SJSA1 (cell line): ENCODE measurements around the gene PDE8A. TPM values are rescaled to one million over a fixed set of nuclear protein-coding genes. Genes with fewer than 3 reads are reported as not detected.
"Not testable (repeated sequence)": the region's sequence is repeated elsewhere in the genome, so short reads cannot be mapped to it uniquely, and the experiment has no call there.

ENCODE experiments used
- DNase-seq, 2 experiments: peaks; one replicate each; pipeline ENCODE4 v3.0.0-alpha.2; 2015 to 2020; ENCODE audit warnings: low spot score in 2 of 2, low read depth in 1 of 2
- H3K27ac ChIP-seq: fragments of 250-450 bp; sonication (Bioruptor Pico); 2 replicates; pipeline ENCODE4 v1.5.1; 2020; ENCODE audit warnings: mild to moderate bottlenecking, moderate library complexity
- H3K27me3 ChIP-seq: fragments of 250-450 bp; sonication (Bioruptor Pico); replicated peaks from 2 replicates; pipeline ENCODE4 v1.5.1; 2020; ENCODE audit warnings: mild to moderate bottlenecking, moderate library complexity
- H3K36me3 ChIP-seq: fragments of 250-450 bp; sonication (Bioruptor Pico); 2 replicates; pipeline ENCODE4 v1.5.1; 2020; ENCODE audit warnings: mild to moderate bottlenecking
- H3K4me1 ChIP-seq: fragments of 250-450 bp; sonication (Bioruptor Pico); replicated peaks from 2 replicates; pipeline ENCODE4 v1.6.1; 2021; ENCODE audit warnings: mild to moderate bottlenecking
- H3K4me3 ChIP-seq: fragments of 250-450 bp; sonication (Bioruptor Pico); 2 replicates; pipeline ENCODE4 v1.5.1; 2020; ENCODE audit warnings: mild to moderate bottlenecking
- H3K9me3 ChIP-seq: fragments of 250-450 bp; sonication (Bioruptor Pico); replicated peaks from 2 replicates; pipeline ENCODE4 v1.5.1; 2020; ENCODE audit warnings: mild to moderate bottlenecking
- total RNA-seq: library from RNA; depleted of rRNA; stranded (reverse); fragments of >200 nt; shearing (Covaris generic); gene quantifications from 2 replicates; pipeline ENCODE4 v1.2.3, GENCODE V29; 2014

Gene PDE8A
- total RNA-seq, 1 experiment from 2014 or later, result 36.6 TPM

- no peak overlapping the region for H3K27ac ChIP-seq
- no peaks in the 10 kb centered on the region for H3K36me3 ChIP-seq
- H3K4me3 ChIP-seq, result no peak overlapping the region
- DNase-seq, result no peak
- H3K4me1 ChIP-seq, result no peaks in the 10 kb centered on the region
- H3K27me3 ChIP-seq, result no peaks in the 10 kb centered on the region
- no peaks in the 10 kb centered on the region for H3K9me3 ChIP-seq
These were observed 7.9 kb upstream of the PDE8A start for GRCh38 chr15:84973492-84974460.

- DNase-seq, result no peak
These were observed 5.7 kb upstream of the PDE8A start for GRCh38 chr15:84975871-84976351.

GRCh38 chr15:84976746-84977345 is 4.8 kb upstream of the PDE8A start:
- Histone ChIP-seq H3K27me3 (no peaks in the 10 kb centered on the region), H3K9me3 (peaks cover 5% of the 10 kb centered on the region; the same call in 1 of the 2 replicates), H3K27ac (no peak overlapping the region), H3K4me1 (peaks cover 11% of the 10 kb centered on the region), H3K4me3 (no peak overlapping the region), H3K36me3 (peaks cover 6% of the 10 kb centered on the region)
- DNase-seq, result no peak

More at GRCh38 chr15:84975871-84976351, 5.7 kb upstream of the PDE8A start:
- no peaks in the 10 kb centered on the region for H3K36me3 ChIP-seq
- H3K27ac ChIP-seq, result no peak overlapping the region
- no peaks in the 10 kb centered on the region for H3K9me3 ChIP-seq
- H3K4me3 ChIP-seq, result no peak overlapping the region
- H3K4me1 ChIP-seq, result peaks cover 5% of the 10 kb centered on the region; the same call in 1 of the 2 replicates
- no peaks in the 10 kb centered on the region for H3K27me3 ChIP-seq

GRCh38 chr15:84979651-84980050 is 2.0 kb upstream of the PDE8A start:
- H3K27me3 ChIP-seq, result no peaks in the 10 kb centered on the region
- H3K36me3 ChIP-seq, result peaks cover 13% of the 10 kb centered on the region
- no peak overlapping the region for H3K27ac ChIP-seq
- H3K4me3 ChIP-seq, result peak overlapping the region; percentile 99; the same call in 1 of the 2 replicates
- peaks cover 34% of the 10 kb centered on the region for H3K4me1 ChIP-seq
- DNase-seq, result no peak
- H3K9me3 ChIP-seq, result peaks cover 9% of the 10 kb centered on the region; the same call in 1 of the 2 replicates

GRCh38 chr15:84980196-84981053 is 1.2 kb upstream of the PDE8A start:
- Histone ChIP-seq H3K27me3 (no peaks in the 10 kb centered on the region), H3K9me3 (peaks cover 9% of the 10 kb centered on the region; the same call in 1 of the 2 replicates), H3K4me3 (peak overlapping the region; percentile 99), H3K4me1 (peaks cover 41% of the 10 kb centered on the region), H3K36me3 (peaks cover 13% of the 10 kb centered on the region), H3K27ac (peak overlapping the region; percentile 88)
- DNase-seq, result peak; percentile 80 to 97

GRCh38 chr15:84981054-84981710 is 474 bp upstream of the PDE8A start:
- peaks cover 44% of the 10 kb centered on the region for H3K4me1 ChIP-seq

GRCh38 chr15:84982301-84982920 is 755 bp downstream of the PDE8A start:
- peak overlapping the region; percentile 88 for H3K27ac ChIP-seq
- peak; percentile 51 to 52 for DNase-seq
- H3K27me3 ChIP-seq, result no peaks in the 10 kb centered on the region
- H3K36me3 ChIP-seq, result peaks cover 13% of the 10 kb centered on the region
- peaks cover 9% of the 10 kb centered on the region; the same call in 1 of the 2 replicates for H3K9me3 ChIP-seq
- H3K4me3 ChIP-seq, result peak overlapping the region; percentile 99
- H3K4me1 ChIP-seq, result peaks cover 44% of the 10 kb centered on the region

More at GRCh38 chr15:84981054-84981710, 474 bp upstream of the PDE8A start:
- H3K36me3 ChIP-seq, result peaks cover 13% of the 10 kb centered on the region
- peak; percentile 95 to 99 for DNase-seq
- peaks cover 9% of the 10 kb centered on the region; the same call in 1 of the 2 replicates for H3K9me3 ChIP-seq
- H3K4me3 ChIP-seq, result peak overlapping the region; percentile 99
- no peaks in the 10 kb centered on the region for H3K27me3 ChIP-seq
- H3K27ac ChIP-seq, result peak overlapping the region; percentile 88

GRCh38 chr15:84983294-84983693 is 1.6 kb downstream of the PDE8A start:
- Histone ChIP-seq H3K4me3 (peak overlapping the region; percentile 99), H3K36me3 (peaks cover 13% of the 10 kb centered on the region), H3K27me3 (no peaks in the 10 kb centered on the region), H3K9me3 (peaks cover 9% of the 10 kb centered on the region; the same call in 1 of the 2 replicates), H3K4me1 (peaks cover 44% of the 10 kb centered on the region), H3K27ac (no peak overlapping the region)
- DNase-seq, result no peak

- Histone ChIP-seq H3K27me3 (no peaks in the 10 kb centered on the region), H3K4me3 (peak overlapping the region; percentile 99)
- DNase-seq, result no peak
These were observed 2.1 kb downstream of the PDE8A start for GRCh38 chr15:84983711-84984110.

GRCh38 chr15:84985158-84985557 is 3.5 kb downstream of the PDE8A start:
- Histone ChIP-seq H3K9me3 (peaks cover 9% of the 10 kb centered on the region; the same call in 1 of the 2 replicates), H3K27ac (no peak overlapping the region), H3K4me1 (peaks cover 40% of the 10 kb centered on the region), H3K27me3 (no peaks in the 10 kb centered on the region), H3K4me3 (no peak overlapping the region), H3K36me3 (peaks cover 13% of the 10 kb centered on the region)
- no peak for DNase-seq

More at GRCh38 chr15:84983711-84984110, 2.1 kb downstream of the PDE8A start:
- Histone ChIP-seq H3K9me3 (peaks cover 9% of the 10 kb centered on the region; the same call in 1 of the 2 replicates), H3K27ac (no peak overlapping the region), H3K4me1 (peaks cover 44% of the 10 kb centered on the region), H3K36me3 (peaks cover 13% of the 10 kb centered on the region)

- not testable (repeated sequence) for H3K27ac ChIP-seq, H3K27me3 ChIP-seq, H3K4me3 ChIP-seq, DNase-seq, H3K9me3 ChIP-seq, H3K36me3 ChIP-seq
- peaks cover 34% of the 10 kb centered on the region for H3K4me1 ChIP-seq
These were observed 5.7 kb downstream of the PDE8A start for GRCh38 chr15:84987351-84987750.

GRCh38 chr15:84987949-84988624 is 6.4 kb downstream of the PDE8A start:
- Histone ChIP-seq H3K27ac (no peak overlapping the region), H3K27me3 (no peaks in the 10 kb centered on the region), H3K9me3 (no peaks in the 10 kb centered on the region), H3K4me1 (peaks cover 34% of the 10 kb centered on the region), H3K4me3 (no peak overlapping the region), H3K36me3 (no peaks in the 10 kb centered on the region)
- no peak for DNase-seq
